ENCODE data around the gene KIF13A.
A peak's percentile ranks its signal among the peaks of the same experiment; 100 is the strongest.

Gene KIF13A

DNA sequence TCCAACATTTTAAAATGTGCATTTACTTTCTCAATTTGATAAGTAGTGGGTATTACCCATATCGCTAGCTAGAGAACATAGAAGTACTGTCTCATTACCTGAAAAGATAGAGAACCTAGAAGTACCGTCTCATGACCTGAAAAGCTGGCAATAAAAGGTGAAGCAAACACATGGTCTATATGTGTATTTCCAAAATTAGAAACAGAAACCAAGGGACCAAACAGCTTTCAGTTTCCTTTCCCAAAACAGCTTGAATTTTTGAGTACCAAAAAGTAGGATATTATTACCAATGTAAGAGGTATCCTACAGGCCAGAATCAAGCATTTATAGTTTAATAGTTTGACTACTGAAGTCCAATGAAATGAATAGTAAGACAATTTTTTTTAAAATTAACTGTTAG is 77.2 kb downstream of the KIF13A start:
- no peaks in the 10 kb centered on the region for H3K9me3 ChIP-seq (ENCODE audit: control insufficient read depth, insufficient read depth, low read length)
- peaks cover 41% of the 10 kb centered on the region for H3K4me1 ChIP-seq (ENCODE audit: control insufficient read depth, insufficient read depth, low read length)
- no peak overlapping the region for H3K9ac ChIP-seq (ENCODE audit: low read depth, low read length)
- H3K27me3 ChIP-seq (ENCODE audit: control insufficient read depth, insufficient read depth, low read length): no peaks in the 10 kb centered on the region
- no peaks in the 10 kb centered on the region for H3K36me3 ChIP-seq (ENCODE audit: control insufficient read depth, insufficient read depth, low read length)
- H3K4me3 ChIP-seq (ENCODE audit: low read depth, low read length): no peak overlapping the region
- H3K27ac ChIP-seq (ENCODE audit: low read depth, low read length): no peak overlapping the region

GRCh38 chr6:17908831-17909230 is 78.6 kb downstream of the KIF13A start:
- Histone ChIP-seq H3K27ac (ENCODE audit: low read depth, low read length) (no peak overlapping the region), H3K4me3 (ENCODE audit: low read depth, low read length) (no peak overlapping the region), H3K9me3 (ENCODE audit: control insufficient read depth, insufficient read depth, low read length) (no peaks in the 10 kb centered on the region), H3K36me3 (ENCODE audit: control insufficient read depth, insufficient read depth, low read length) (no peaks in the 10 kb centered on the region), H3K27me3 (ENCODE audit: control insufficient read depth, insufficient read depth, low read length) (no peaks in the 10 kb centered on the region), H3K9ac (ENCODE audit: low read depth, low read length) (no peak overlapping the region), H3K4me1 (ENCODE audit: control insufficient read depth, insufficient read depth, low read length) (peaks cover 28% of the 10 kb centered on the region)

- Histone ChIP-seq H3K36me3 (ENCODE audit: control insufficient read depth, insufficient read depth, low read length) (no peaks in the 10 kb centered on the region), H3K4me1 (ENCODE audit: control insufficient read depth, insufficient read depth, low read length) (peaks cover 29% of the 10 kb centered on the region), H3K9me3 (ENCODE audit: control insufficient read depth, insufficient read depth, low read length) (no peaks in the 10 kb centered on the region), H3K27me3 (ENCODE audit: control insufficient read depth, insufficient read depth, low read length) (no peaks in the 10 kb centered on the region), H3K4me3 (ENCODE audit: low read depth, low read length) (no peak overlapping the region), H3K27ac (ENCODE audit: low read depth, low read length) (no peak overlapping the region), H3K9ac (ENCODE audit: low read depth, low read length) (no peak overlapping the region)
Measured at GRCh38 chr6:17907406-17908229, 79.8 kb downstream of the KIF13A start.

- Histone ChIP-seq H3K9ac (ENCODE audit: low read depth, low read length) (no peak overlapping the region), H3K9me3 (ENCODE audit: control insufficient read depth, insufficient read depth, low read length) (no peaks in the 10 kb centered on the region), H3K4me3 (ENCODE audit: low read depth, low read length) (no peak overlapping the region), H3K4me1 (ENCODE audit: control insufficient read depth, insufficient read depth, low read length) (peaks cover 28% of the 10 kb centered on the region), H3K27me3 (ENCODE audit: control insufficient read depth, insufficient read depth, low read length) (no peaks in the 10 kb centered on the region), H3K36me3 (ENCODE audit: control insufficient read depth, insufficient read depth, low read length) (no peaks in the 10 kb centered on the region), H3K27ac (ENCODE audit: low read depth, low read length) (no peak overlapping the region)
Measured at GRCh38 chr6:17905611-17906592, 81.5 kb downstream of the KIF13A start.

- H3K27me3 ChIP-seq (ENCODE audit: control insufficient read depth, insufficient read depth, low read length): no peaks in the 10 kb centered on the region
- peaks cover 28% of the 10 kb centered on the region for H3K4me1 ChIP-seq (ENCODE audit: control insufficient read depth, insufficient read depth, low read length)
- H3K9me3 ChIP-seq (ENCODE audit: control insufficient read depth, insufficient read depth, low read length): no peaks in the 10 kb centered on the region
- no peak overlapping the region for H3K27ac ChIP-seq (ENCODE audit: low read depth, low read length)
- H3K4me3 ChIP-seq (ENCODE audit: low read depth, low read length): no peak overlapping the region
- no peaks in the 10 kb centered on the region for H3K36me3 ChIP-seq (ENCODE audit: control insufficient read depth, insufficient read depth, low read length)
- H3K9ac ChIP-seq (ENCODE audit: low read depth, low read length): no peak overlapping the region
Measured at GRCh38 chr6:17904491-17905120, 82.8 kb downstream of the KIF13A start.

DNA sequence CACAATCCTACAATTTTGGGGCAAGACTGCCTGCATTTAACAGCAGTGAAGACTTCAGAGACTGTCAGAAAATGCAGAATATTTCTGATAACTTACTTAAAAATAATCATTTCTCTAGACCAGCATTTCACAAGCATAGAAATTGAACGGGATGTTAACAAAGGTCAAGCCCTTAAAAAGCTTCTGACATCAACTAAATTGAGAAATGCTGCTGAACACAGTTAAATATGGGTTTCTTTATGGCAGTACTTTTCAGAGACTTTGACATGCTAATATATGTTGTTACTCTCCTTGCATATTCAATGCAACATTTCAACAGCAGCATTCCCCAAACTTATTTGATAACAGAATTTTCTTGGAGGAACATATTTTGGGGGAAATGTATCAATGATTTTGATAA is 84.5 kb downstream of the KIF13A start:
- peaks cover 3% of the 10 kb centered on the region for H3K36me3 ChIP-seq (ENCODE audit: control insufficient read depth, insufficient read depth, low read length)
- peaks cover 28% of the 10 kb centered on the region for H3K4me1 ChIP-seq (ENCODE audit: control insufficient read depth, insufficient read depth, low read length)
- H3K27ac ChIP-seq (ENCODE audit: low read depth, low read length): peak overlapping the region; percentile 56
- H3K9ac ChIP-seq (ENCODE audit: low read depth, low read length): no peak overlapping the region
- no peaks in the 10 kb centered on the region for H3K9me3 ChIP-seq (ENCODE audit: control insufficient read depth, insufficient read depth, low read length)
- H3K4me3 ChIP-seq (ENCODE audit: low read depth, low read length): no peak overlapping the region; the same call in 1 of the 2 replicates
- no peaks in the 10 kb centered on the region for H3K27me3 ChIP-seq (ENCODE audit: control insufficient read depth, insufficient read depth, low read length)

- Histone ChIP-seq H3K36me3 (ENCODE audit: control insufficient read depth, insufficient read depth, low read length) (peaks cover 16% of the 10 kb centered on the region), H3K27ac (ENCODE audit: low read depth, low read length) (no peak overlapping the region), H3K4me3 (ENCODE audit: low read depth, low read length) (no peak overlapping the region), H3K4me1 (ENCODE audit: control insufficient read depth, insufficient read depth, low read length) (peaks cover 24% of the 10 kb centered on the region), H3K9ac (ENCODE audit: low read depth, low read length) (no peak overlapping the region), H3K9me3 (ENCODE audit: control insufficient read depth, insufficient read depth, low read length) (no peaks in the 10 kb centered on the region), H3K27me3 (ENCODE audit: control insufficient read depth, insufficient read depth, low read length) (no peaks in the 10 kb centered on the region)
Measured at GRCh38 chr6:17901493-17901892, 85.9 kb downstream of the KIF13A start.

DNA sequence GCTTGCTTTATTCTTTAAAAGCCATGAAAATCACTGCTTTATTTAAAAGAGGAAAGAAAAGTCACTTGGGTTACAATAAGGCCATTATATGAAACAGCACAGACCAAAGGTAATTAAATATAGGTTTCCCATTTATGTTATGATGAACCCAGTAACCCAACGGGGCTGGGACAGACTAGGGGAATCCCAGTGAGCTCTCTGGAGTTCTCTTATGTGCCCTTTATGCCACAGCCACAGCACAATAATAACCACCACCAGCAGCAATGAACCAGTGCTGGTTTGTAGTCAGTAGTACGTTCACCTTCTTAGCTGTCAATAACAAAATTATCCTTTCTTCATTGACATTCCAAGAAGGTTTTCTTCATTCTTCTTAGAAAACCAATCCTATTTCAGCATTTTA is 87.4 kb downstream of the KIF13A start:
- H3K9me3 ChIP-seq (ENCODE audit: control insufficient read depth, insufficient read depth, low read length): peaks cover 10% of the 10 kb centered on the region
- peaks cover 31% of the 10 kb centered on the region for H3K36me3 ChIP-seq (ENCODE audit: control insufficient read depth, insufficient read depth, low read length)
- H3K4me3 ChIP-seq (ENCODE audit: low read depth, low read length): no peak overlapping the region
- H3K4me1 ChIP-seq (ENCODE audit: control insufficient read depth, insufficient read depth, low read length): peaks cover 20% of the 10 kb centered on the region
- H3K27me3 ChIP-seq (ENCODE audit: control insufficient read depth, insufficient read depth, low read length): no peaks in the 10 kb centered on the region
- no peak overlapping the region for H3K9ac ChIP-seq (ENCODE audit: low read depth, low read length)
- no peak overlapping the region for H3K27ac ChIP-seq (ENCODE audit: low read depth, low read length)

DNA sequence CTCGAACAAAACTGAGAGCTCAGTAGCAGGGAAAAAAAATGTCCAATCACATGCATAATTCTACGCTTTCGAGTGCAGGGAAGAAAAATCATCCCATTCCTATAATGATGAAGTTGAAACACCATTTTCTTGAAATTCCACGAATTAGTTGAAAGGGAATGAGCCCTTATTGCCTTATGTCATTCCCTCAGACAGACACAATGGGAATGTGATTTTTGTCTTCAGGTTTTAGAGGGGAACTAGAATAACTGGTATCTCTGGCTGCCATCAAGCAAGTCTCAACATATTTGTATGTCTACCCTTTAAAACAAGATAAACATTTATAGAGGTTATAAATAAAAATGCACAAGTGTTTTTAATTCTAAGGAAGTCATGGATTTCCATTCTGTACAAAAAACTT is 87.9 kb downstream of the KIF13A start:
- Histone ChIP-seq H3K9ac (ENCODE audit: low read depth, low read length) (no peak overlapping the region), H3K4me3 (ENCODE audit: low read depth, low read length) (no peak overlapping the region), H3K27me3 (ENCODE audit: control insufficient read depth, insufficient read depth, low read length) (no peaks in the 10 kb centered on the region), H3K36me3 (ENCODE audit: control insufficient read depth, insufficient read depth, low read length) (peaks cover 36% of the 10 kb centered on the region), H3K4me1 (ENCODE audit: control insufficient read depth, insufficient read depth, low read length) (peaks cover 20% of the 10 kb centered on the region), H3K27ac (ENCODE audit: low read depth, low read length) (no peak overlapping the region), H3K9me3 (ENCODE audit: control insufficient read depth, insufficient read depth, low read length) (peaks cover 15% of the 10 kb centered on the region)

DNA sequence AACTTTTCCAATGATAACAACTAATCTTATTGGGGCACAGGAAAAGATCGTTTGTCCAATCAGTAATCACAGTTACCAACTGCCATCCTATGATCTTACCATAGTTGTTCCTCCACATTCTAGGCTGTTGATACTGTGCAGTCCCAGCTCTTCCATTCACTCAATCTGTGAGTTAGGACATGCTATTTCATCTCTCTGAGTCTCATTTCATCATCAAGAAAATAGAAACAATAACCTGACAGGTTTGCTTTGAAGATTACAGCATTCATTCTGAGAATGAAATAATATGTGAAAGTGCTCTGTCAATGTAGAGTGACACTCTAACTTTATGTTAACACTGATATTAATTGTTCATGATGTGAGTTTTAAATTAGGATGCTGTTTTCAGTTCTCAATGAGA is 89.8 kb downstream of the KIF13A start:
- H3K36me3 ChIP-seq (ENCODE audit: control insufficient read depth, insufficient read depth, low read length): peaks cover 40% of the 10 kb centered on the region
- H3K27me3 ChIP-seq (ENCODE audit: control insufficient read depth, insufficient read depth, low read length): no peaks in the 10 kb centered on the region
- no peak overlapping the region for H3K4me3 ChIP-seq (ENCODE audit: low read depth, low read length)
- no peak overlapping the region for H3K9ac ChIP-seq (ENCODE audit: low read depth, low read length)
- peaks cover 11% of the 10 kb centered on the region for H3K4me1 ChIP-seq (ENCODE audit: control insufficient read depth, insufficient read depth, low read length)
- peaks cover 16% of the 10 kb centered on the region for H3K9me3 ChIP-seq (ENCODE audit: control insufficient read depth, insufficient read depth, low read length)
- H3K27ac ChIP-seq (ENCODE audit: low read depth, low read length): no peak overlapping the region

All from HUES48 (cell line).